Measurements from ENCODE around the gene ANKMY1. TPM values are rescaled to one million over a fixed set of nuclear protein-coding genes. Genes with fewer than 3 reads are reported as not detected.
A peak's percentile ranks its signal among the peaks of the same experiment; 100 is the strongest.

The ANKMY1 gene
- total and polyA plus RNA-seq, 2 of the 13 experiments (the other 11 are each of a cell fraction or from before 2014, with no cell fraction given) = 11.7 to 18.8 TPM

GRCh38 chr2:240604939-240605716, 47.3 kb upstream of the ANKMY1 start (continued):
- TF ChIP-seq SKIL (CRISPR knock-in tag; IDR thresholded peaks at IDR 0.05; ENCODE audit: borderline replicate concordance) (peak; percentile 40; the same call in 1 of the 2 replicates), HINFP (CRISPR knock-in tag; IDR thresholded peaks at IDR 0.05; ENCODE audit: low read depth) (peak; percentile 89; the same call in 1 of the 2 replicates), PAWR (CRISPR knock-in tag; IDR thresholded peaks at IDR 0.05; ENCODE audit: borderline replicate concordance) (0 out of 2 replicates have a peak, but pooled peaks have one; percentile 25), ZNF224 (CRISPR knock-in tag; IDR thresholded peaks at IDR 0.05) (no peak), ZNF687 (CRISPR knock-in tag; IDR thresholded peaks at IDR 0.05) (peak; percentile 81; the same call in 1 of the 2 replicates), MXD1 (CRISPR knock-in tag; IDR thresholded peaks at IDR 0.05) (peak; percentile 74), TAF1 (CRISPR knock-in tag; IDR thresholded peaks at IDR 0.05) (peak; percentile 78), ZNF572 (CRISPR knock-in tag; IDR thresholded peaks at IDR 0.05) (peak; percentile 94), ZNF512 (CRISPR knock-in tag; IDR thresholded peaks at IDR 0.05) (no peak), ZNF704 (CRISPR knock-in tag; IDR thresholded peaks at IDR 0.05; ENCODE audit: borderline replicate concordance) (no peak), FOXM1 (CRISPR knock-in tag; IDR thresholded peaks at IDR 0.05) (no peak), ZBTB44 (CRISPR knock-in tag; IDR thresholded peaks at IDR 0.05) (no peak), ZMYM2 (CRISPR knock-in tag; IDR thresholded peaks at IDR 0.05) (peak; percentile 10; the same call in 1 of the 2 replicates), GPN1 (CRISPR knock-in tag; IDR thresholded peaks at IDR 0.05; ENCODE audit: borderline replicate concordance) (no peak)

All from HepG2 (cell line).